Activated CD8-positive, alpha-beta memory T cell treated with anti-CD3 and anti-CD28 coated beads for 24 hours (primary cell): ENCODE data around the gene USP1.

Experiments used
- DNase-seq: peaks from one replicate; pipeline ENCODE4 v3.0.0-alpha.2; 2020

Gene USP1

DNA sequence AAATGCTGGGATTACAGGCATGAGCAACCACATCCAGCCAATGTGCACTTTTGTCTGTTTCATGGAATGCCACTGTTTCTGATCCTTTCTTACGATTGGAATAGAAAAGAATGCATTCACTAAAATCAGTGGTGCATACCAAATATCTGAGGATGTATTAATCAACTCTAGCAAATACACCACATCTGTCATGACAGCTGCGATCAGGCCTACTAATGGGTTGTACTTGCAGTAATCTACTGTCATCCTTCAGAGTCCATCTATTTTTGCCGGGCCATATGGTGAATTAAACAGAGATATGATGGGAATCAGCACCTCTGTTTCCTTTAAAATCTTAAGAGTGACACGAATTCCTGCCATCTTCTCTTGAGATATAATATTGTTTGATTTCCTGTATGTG lies 8.5 kb upstream of the USP1 start:
- DNase-seq: no peak

DNA sequence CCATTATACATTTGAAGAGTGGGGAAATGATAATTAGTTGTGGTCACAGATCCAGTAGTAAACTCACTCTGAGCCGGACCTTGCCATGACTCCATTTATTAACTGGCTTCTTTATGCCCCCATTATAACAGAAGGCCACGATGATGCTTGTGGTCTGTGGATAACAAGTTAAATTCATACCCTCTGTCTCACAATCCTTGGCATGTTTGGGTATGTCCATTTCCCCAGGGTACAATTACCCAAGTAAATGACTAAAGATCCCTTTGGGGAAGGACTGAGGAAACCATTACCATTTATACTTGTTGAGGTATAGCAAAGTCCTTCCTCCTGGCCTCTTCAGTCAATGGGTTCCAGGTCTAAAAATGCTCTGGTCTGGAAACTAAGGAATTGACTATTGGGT lies 7.3 kb upstream of the USP1 start:
- DNase-seq: no peak

DNA sequence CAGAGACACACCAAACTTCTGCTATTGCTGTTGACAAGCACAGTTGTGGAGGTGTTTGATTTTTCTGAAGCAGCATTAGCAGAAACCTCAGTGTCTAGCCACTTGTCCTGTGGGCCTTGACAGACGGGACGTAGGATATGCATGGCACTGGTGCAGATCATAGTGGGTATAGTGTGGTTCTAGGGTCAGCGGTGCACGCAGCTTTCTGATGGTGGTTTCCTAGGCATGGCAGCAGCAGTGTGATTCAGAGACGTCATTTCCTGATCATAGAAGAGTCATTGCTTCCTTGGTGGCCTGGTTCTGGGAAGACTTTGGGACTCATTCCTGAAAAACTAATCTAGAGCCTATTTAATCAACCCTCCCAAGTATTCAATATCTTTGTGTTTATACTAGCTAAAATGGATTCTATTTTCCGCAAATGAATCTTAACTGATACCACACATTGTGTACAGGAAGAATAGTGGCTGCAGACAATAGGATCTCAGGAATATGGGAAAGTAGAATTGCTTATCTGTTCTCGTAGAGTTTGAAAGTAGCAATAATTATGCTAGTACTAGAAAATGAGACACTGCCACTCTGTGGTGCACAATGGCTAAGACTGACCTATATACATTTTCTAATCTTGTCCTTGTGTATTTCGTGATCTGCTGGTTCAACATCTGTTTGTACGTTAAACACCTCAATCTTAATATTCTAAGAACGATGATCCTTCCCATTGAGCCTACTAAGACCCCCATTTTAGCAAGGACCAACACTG lies 2.8 kb upstream of the USP1 start:
- no peak for DNase-seq

DNA sequence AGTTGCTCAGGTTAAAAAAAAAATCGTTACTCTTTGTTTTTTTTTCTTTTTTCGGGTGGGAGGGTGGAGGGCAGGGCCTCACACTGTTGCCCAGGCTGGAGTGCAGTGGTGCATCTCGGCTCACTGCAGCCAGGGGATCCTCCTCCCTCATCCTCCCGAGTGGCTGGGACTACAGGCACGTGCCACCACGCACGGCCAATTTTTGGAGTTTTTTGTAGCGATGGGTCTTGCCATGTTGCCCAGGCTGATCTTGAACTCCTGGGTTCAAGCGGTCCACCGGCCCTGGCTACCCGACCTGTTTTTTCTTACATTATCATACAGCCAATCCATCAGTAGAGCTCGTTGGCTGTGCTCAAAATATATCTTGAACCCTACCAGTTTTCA lies 2.2 kb upstream of the USP1 start:
- no peak for DNase-seq

DNA sequence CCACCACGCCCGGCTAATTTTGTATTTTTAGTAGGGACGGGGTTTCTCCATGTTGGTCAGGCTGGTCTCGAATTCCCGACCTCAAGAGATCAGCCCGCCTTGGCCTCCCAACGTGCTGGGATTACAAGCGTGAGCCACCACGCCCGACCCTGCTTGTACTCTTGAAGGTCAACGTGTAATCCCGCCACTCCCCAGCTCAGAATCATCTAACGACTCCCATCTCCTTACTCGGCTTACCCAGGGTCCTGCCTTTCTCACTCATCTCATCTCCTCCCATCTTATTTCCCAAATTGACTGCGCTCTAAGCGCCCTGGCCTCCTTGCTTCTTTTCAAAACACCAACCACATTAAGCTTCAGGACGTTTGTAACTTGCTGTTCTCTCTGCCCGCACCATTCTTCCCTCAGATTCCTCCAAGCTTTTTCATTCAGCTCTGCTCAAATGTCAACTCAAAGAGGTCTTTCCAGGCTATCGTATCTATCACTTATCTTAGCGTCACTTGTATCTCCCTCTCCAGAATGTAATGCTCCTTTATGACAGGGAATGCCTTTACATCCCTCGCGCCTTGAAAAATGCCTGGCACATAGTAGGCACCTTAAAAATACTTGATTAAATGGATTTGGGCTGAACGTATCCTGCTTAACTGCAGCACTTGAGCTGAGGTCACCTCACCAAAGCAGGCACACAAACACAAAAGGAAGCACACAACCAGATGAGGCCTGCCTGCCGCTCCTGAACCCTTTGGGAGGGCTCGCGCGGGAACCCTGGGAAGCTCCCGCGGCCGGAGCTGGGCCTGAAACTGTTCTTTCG lies 1.4 kb upstream of the USP1 start:
- DNase-seq: no peak

DNA sequence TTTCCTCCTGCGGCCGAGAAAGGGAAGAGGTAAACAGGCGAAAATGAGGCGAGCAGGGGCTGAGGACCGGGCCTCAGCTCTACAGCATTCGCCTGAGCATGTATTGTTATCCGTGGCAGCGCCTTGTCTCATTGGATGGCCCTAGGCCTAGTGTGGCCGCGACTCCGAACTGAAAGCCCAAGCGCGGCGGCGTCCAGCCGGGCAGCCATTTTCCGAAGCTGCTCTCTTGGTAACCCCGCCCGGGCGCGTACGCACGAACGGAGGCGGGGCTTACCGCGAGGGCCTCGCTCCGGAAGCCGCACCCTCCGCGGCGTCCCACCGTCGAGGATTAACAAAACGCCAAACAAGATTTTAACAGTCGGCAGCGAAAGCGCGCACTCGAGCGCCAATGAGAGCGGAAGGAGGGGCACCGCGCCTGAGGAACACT lies 797 bp upstream of the USP1 start:
- DNase-seq: peak; percentile 96

DNA sequence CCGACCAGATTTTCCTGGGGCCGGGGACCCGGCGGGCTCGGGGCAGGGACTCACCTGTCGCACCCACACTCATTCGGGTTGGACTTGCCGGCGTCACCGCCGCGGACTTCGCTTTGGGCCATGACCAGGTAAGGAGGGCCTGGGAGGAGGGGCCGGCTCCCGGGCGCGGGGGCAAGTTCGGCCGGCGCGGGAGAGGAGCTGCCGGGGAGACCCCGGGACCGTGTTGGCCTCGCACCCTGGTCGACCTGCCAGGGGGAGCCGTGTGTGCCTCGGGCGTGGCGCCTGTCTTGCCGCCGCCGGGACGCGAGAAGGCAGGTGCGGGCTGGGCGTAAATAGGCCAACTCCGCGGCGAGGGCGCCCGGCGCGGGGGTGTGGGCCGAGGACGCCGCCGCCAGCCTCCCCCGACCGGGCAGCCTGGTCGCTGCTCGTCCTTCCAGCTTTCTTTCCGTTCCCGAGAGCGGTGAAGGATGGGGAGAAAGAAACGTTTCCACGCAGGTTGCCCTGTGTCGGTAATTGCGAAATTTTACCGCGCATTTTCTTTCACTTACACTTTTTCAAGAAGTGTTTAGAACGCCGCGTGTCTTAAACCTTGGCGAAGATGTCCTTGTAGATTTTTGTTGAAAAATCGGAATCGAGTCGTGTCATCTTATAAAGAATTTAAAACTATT lies 558 bp downstream of the USP1 start:
- no peak for DNase-seq

DNA sequence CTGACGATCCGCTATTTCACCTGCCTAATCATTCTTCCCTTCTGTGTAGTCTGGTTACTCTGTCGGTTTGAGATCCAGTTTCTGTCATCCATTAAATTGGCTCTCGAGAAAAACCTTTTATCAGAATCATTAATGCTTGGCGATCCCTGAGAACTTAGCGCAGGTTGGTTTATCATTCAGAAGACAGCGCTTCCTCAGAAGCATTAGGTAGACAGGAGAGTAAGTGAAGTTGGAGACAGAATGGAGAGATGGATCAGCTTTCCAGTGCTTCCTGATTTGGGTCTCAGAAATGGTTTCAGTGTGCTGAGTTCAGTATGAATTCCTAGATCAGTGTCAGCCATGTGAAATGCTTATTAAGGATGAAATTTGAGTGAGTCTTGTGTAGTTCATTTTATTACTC lies 1.3 kb downstream of the USP1 start:
- no peak for DNase-seq

DNA sequence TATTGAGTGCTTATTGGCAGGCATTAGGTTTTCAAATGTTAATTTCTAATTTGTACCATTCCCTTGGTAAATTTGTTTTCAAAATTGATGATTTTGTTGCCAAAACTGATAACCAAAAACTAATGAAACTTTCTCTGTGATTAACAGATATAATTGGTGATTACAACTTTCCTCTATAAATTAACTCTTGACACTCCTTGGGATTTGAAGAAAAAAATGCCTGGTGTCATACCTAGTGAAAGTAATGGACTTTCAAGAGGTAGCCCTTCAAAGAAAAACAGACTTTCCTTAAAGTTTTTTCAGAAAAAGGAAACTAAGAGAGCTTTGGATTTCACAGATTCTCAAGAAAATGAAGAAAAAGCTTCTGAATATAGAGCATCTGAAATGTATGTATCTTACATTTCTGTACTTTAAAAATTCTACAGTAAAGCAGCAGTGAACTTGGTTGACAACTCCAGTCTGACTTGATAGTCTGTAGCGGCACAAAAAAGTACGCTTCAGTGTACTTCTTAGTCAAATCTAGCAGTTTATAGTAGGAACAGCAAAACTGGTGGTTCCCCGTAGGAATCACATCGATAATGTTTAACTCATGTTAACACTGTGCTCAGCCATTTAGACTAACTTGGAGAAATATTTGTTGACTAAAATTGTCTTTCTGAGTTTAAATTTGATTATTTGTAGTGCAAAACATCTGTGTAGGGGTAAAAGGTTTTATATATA lies 3.0 kb downstream of the USP1 start:
- DNase-seq: no peak

DNA sequence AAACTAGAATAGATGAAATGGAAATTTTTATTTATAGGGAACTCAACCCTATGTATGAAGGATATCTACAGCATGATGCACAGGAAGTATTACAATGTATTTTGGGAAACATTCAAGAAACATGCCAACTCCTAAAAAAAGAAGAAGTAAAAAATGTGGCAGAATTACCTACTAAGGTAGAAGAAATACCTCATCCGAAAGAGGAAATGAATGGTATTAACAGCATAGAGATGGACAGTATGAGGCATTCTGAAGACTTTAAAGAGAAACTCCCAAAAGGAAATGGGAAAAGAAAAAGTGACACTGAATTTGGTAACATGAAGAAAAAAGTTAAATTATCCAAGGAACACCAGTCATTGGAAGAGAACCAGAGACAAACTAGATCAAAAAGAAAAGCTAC lies 7.9 kb downstream of the USP1 start:
- no peak for DNase-seq

DNA sequence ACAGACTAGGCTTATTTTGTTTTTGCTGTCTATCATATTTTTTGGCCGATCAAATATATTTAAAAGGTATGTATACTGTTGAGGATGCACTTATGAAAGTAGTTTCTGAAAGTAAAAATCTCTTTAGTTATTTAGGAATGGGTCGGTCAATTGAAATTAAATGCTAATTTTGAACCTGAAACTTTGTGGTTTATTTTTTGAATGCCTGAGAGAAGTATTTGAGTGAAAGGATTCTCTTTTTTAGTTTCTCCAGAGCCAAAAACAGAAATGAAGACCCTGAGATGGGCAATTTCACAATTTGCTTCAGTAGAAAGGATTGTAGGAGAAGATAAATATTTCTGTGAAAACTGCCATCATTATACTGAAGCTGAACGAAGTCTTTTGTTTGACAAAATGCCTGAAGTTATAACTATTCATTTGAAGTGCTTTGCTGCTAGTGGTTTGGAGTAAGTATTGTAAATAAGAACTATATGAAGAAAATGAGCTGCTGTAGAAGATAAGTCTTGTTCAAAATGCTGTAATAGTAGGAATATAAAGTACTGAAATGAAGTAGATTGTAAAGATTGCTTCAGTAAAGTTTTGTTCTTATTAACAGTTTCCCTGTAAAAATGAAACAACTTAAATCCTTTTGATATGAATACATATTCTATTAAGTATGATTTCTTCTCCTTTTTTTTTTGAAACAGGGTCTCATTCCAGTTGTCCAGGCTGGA lies 11.5 kb downstream of the USP1 start:
- DNase-seq: no peak

DNA sequence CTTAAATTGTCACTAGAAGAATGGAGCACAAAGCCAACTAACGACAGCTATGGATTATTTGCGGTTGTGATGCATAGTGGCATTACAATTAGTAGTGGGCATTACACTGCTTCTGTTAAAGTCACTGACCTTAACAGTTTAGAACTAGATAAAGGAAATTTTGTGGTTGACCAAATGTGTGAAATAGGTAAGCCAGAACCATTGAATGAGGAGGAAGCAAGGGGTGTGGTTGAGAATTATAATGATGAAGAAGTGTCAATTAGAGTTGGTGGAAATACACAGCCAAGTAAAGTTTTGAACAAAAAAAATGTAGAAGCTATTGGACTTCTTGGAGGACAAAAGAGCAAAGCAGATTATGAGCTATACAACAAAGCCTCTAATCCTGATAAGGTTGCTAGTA lies 13.5 kb downstream of the USP1 start:
- no peak for DNase-seq

DNA sequence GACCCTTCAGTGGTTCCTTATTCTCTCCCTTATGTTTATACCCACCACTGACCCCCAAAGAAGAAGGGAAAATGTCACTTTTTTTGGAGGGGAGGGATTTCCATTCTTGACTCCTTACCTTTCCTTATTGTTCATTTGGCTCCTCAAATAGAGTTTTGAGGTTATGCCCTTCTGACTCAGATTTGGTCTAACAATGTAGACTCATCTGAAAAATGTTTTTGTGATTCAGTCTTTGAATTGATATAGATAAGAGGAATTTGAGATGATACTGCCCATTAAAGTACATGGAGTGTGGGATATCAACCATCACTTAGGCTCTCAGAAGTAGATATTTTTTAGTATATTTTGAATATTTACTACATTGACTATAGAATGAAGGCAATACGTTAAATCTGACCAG lies 16.1 kb downstream of the USP1 start:
- no peak for DNase-seq

DNA sequence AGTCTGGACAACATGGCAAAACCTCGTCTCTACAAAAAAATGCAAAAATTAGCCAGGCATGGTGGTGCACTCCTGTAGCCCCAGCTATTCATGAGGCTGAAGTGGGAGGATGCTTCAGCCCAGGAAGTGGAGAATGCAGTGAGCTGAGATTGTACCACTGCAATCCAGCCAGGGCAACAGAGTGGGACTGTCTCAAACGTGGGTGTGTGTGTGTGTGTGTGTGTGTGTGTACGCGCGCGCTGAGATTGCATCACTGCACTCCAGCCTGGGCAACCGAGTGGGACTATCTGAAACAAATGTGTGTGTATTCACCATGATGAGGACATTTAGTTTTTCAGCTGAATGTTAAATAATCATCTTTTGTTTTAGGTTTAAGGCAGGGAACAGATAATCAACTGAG lies 21.1 kb downstream of the USP1 start:
- no peak for DNase-seq

DNA sequence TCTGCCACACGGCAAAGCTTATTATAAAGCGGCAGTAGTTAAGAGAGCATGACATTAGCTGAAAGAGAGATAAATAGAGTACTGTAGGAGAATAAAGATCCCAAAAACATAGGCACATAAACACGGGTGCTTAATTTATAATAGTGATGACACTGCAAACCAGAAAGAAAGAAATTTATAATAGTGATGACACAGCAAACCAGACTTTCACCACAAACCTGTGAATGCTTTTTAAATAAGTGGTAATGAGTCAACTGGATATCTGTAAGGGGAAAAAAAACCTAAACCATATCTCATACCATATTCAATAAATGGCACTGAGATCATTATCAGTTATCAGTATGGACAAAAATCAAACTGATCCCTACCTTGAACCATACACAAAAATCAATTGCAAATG lies 25.5 kb downstream of the USP1 start:
- DNase-seq: no peak

DNA sequence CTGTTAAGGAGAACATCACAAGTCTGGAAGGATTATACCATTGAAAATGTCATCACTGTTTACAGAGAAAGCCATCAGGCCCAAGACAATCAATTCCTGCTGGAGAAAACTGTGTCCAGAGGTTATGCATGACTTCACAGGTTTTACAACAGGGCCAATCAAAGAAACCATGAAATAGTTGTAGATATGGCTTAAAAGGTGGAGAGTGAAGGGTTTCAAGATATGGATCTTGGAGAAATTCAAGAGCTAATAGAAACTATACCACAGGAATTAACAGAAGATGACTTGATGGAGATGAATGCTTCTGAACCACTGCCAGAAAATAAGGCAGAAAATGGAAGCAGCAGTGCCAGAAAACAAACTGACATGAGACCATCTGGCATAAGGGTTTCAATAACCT lies 30.2 kb downstream of the USP1 start:
- DNase-seq: no peak

DNA sequence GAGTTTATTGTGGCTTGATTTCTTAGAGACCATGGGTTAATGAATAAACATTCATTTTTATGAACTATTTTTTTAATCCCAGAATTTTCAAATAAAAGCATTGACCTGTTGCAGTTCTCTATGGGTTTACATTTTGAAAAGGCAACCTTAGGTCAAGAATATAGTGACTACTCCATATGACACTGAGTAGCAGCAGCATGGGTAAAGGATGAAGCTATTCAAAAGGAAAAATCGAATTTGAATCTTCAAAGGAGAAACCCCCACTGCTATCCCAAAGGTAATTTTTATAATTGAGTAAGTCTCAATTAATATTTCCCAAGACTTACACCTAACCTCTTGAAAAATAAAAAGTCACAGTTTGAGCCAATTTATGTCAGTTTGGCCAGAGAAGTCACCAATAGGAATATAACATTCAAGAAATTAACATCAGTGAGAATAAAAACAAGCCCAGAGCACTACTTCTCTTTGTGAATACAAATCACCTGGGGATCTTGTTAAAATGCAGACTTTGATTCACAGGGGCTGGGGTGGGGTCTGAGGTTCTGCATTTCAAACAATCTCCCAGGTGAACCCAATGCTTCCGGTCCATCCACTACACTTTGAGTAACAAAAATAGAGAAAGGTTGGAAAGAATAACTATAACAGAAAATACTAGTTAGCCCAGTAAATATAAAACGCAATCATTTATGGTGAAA lies 39.8 kb downstream of the USP1 start:
- DNase-seq: no peak

DNA sequence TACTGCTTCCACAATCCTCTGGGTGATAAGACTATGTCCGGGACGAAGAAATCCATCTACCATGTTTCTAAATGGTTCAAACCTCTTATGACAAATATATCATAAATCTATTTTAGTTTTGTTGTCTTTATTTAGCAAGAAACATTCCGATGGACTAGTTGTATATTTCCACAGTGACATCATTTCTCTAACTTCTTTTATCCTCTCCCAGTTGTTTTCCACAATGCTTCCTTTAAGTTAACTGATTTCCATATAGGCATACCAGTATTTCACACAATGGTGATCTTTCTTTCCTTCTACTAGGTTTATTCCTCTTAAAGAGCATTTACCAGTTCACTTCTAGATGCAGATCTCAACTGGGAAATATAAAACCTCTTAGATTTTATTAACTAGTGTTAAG lies 44.8 kb downstream of the USP1 start:
- no peak for DNase-seq

DNA sequence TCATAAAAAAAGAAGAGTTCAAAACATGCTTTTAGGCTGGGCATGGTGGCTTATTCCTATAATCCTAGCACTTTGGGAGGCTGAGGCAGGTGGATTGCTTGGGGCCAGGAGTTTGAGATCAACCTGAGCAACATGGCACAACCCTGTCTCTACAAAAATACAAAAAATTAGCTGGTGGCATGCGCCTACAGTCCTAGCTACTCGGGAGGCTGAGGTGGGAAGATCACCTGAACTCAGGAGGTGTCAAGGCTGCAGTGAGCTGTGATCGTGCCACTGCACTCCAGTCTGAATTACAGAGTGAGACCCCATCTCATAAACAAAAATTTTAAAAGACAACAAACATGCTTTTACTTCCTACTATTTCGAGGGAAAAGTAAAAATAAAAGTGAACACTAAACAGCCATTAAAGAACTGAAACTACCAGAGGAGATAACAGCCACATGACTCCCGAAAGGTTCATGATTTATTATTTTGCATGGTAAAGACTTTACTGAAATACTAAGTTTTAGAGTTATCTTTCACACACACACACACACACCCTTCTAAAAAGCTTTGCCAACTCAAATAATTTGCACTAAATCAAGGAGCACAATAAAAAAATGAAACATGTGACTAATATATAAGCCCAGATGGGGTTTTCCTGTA lies 48.1 kb downstream of the USP1 start:
- no peak for DNase-seq

DNA sequence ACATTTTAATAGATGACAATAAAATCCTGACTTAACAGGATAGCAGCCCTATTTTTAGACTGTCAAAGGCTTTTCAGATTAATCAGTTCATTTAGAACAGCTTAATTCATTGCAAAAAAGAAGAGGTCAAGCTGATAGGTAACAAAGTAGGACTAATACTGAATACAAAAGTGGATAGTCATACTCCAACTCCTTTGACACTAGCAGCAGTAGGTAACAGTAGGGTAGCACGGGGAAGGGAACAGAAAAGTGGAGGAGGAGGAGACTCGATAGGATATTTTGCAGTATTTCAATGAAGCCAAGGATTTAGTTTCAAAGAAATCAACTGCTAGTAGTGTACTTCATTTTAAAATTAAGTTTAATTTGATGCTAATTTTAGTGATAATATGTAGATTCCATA lies 51.1 kb downstream of the USP1 start:
- DNase-seq: no peak

DNA sequence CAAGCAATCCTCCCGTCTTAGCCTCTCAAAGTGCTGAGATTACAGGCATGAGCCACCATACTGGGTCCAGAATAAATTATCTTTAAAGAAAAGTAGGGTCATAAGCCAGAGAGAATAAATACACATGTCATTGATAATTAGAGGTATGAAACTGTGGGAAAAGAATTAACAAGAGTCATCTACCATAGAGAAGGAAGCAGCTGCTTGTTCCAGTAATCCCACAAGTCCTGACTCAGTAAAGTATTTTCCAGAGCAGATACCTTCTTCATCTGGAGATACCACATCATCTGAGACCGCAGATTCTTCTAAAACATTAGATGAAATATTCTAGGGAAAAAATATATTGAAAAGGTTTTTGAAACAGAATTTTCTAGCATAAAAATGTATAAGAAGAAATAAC lies 55.7 kb downstream of the USP1 start:
- no peak for DNase-seq

DNA sequence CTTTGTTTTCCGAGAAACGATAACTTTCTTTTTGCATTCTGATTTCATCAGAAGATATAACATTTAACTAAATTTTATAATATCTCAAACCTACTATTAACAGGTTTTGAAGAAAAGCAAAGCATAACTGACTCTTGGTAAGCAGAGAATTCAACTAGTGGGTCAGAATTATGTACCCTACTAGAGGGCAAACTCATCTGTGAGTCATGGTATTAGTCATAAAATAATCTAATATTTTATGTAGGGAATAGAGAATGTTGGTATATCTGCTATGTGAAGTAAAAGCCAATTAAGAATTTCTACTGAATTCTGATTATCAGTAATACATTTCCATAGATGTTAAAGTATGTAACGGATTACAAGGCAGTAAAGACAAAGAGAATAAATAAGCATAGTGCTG lies 56.8 kb downstream of the USP1 start:
- no peak for DNase-seq
